Stimulated activated CD8-positive, alpha-beta memory T cell treated with anti-CD3 and anti-CD28 coated beads, Interleukin-4, amount 100 ng/mL, for 48 hours (primary cell): ENCODE measurements around the gene LLGL1.
A peak's percentile ranks its signal among the peaks of the same experiment; 100 is the strongest.

Source experiments
- DNase-seq: peaks from one replicate; pipeline ENCODE4 v3.0.0-alpha.2; 2020

The LLGL1 gene

DNA sequence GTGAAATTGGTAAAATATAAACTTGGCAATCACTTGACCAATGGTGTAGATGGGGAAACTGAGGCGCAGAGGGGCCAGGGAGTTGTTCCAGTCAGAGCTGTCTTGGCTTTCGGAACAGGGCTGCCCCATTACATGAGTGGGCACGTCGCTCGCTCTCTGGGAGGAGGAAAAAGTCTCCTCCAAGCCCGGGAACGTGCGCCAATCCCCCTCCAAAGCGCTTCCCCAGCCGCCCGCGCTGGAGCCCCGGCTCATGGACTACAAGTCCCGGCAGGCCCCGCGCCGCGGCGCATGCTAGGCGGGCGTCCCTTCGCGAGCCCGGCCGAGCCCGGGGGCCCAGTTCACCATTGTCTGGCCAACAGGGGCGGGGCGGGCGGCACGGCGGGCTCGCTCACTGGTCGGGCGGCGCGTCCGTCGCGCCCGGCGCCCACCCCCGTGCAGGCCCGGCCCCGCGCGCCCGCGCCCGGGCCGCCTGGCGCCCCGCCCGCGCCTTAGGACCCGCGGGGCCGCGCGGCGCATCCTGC is at the start of gene LLGL1:
Gene LLGL1, plus strand, starts transcription at position 515 of the 521 bp plus-strand sequence. CDS start 48 bp downstream, outside the sequence.
- peak; percentile 96 for DNase-seq

DNA sequence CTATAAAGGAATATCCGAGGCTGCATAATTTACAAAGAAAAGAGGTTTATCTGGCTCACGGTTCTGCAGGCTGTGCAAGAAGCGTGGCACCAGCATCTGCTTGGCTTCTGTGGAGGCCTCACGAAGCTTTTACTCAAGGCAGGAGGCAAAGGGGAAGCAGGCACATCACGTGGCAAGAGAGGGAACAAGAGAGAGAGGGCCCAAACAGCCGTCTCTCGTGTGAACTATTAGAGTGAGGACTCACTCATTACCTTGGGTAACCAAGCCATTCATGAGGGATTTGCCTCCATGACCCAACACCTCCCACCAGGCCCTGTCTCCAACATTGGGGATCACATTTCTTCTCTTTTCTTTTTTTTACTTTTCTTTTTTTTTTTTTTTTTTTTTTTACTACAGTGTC is 49.3 kb upstream of the LLGL1 start:
- DNase-seq, result no peak

DNA sequence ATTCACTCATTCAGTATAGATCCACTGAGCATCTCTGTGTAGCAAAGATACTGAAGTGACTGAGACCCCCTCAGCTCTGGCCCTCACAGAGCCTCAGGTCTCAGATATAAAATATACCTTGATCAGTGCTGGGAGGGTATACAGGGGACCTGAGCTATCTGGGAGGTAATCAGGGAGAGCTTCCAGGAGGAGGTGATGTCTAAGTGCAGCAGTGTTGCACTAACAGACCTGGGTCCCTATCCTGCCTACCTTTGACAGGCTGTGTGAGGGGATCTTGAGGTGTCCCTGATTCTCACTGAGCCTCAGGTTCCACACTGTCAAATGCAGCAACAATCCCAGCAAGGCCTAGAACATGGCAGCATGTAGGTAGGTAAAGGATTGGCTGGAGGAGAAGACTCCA is 48.3 kb upstream of the LLGL1 start:
- no peak for DNase-seq

DNA sequence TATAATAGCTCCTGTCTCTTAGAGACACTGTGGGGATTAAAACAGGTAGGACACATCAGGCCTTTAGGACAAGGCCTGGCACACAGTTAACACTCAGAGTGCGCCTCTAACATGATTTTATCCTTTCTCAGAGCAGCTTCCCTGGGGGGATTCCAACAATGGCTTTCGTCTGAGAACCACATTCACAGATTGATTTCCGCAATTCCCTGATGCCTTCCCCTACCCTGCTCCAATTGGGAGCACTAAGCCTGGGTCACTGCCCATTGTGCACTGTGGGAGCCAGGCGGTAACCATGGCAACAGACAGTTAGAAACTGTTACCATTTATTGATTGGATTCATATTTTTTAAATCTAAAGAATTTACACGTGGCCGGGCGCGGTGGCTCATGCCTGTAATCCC is 47.7 kb upstream of the LLGL1 start:
- DNase-seq, result no peak

DNA sequence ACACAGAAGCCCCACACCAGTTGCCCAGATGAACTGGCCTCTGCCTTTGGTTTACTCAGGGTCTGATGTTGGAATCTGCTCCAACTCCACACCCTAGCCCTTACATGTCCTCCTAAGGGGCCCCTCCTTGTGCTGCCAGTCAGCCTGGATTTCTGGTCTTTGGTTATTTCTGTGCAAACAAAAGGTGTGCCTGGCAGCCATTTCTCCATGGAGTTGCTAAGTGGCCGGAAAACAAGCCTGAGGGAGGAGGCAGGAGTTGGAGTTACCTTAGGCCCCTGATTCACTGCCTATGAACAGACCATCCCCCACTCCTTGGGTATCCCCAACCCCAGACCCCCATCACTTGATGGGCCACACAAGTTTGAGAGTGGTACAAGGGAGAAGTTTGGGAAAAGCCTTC is 46.2 kb upstream of the LLGL1 start:
- no peak for DNase-seq

DNA sequence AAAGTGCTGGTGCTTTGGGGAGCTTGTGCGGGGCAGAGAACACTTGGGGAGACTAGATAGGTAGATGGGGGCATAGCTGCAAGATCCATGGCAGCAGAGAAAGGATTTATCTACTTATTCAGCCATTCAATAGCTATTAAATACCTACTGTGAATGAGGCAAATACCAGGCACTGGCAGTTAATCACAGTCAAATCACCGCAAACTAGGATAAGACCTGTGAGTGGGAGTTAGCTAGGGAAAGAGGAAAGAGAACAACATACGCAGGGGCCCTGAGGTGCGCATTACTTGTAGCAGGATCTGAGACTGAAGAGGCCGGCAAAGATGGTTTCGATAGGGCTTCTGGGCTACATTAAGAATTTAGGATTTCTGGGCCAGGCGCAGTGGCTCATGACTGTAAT is 45.6 kb upstream of the LLGL1 start:
- DNase-seq, result no peak

DNA sequence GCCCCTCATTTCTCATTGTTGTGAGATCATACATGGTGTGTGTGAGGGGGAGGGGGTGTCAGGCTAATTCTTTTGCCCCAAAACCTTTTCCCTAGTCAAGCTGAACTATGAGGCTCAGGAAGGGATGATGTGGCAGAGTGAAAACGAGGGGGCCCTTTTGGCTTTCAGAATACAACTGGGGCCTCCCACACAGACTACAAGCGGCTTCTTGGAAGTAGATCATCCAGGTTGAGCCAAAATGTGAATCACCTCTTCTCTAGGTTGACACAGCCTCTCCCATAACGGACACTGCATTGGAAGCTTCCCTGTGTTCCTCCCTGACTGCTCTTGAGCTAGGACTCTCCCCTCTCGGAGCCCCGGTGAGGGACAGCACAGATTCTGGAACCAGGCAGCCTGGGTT is 44.1 kb upstream of the LLGL1 start:
- DNase-seq, result peak; percentile 75

DNA sequence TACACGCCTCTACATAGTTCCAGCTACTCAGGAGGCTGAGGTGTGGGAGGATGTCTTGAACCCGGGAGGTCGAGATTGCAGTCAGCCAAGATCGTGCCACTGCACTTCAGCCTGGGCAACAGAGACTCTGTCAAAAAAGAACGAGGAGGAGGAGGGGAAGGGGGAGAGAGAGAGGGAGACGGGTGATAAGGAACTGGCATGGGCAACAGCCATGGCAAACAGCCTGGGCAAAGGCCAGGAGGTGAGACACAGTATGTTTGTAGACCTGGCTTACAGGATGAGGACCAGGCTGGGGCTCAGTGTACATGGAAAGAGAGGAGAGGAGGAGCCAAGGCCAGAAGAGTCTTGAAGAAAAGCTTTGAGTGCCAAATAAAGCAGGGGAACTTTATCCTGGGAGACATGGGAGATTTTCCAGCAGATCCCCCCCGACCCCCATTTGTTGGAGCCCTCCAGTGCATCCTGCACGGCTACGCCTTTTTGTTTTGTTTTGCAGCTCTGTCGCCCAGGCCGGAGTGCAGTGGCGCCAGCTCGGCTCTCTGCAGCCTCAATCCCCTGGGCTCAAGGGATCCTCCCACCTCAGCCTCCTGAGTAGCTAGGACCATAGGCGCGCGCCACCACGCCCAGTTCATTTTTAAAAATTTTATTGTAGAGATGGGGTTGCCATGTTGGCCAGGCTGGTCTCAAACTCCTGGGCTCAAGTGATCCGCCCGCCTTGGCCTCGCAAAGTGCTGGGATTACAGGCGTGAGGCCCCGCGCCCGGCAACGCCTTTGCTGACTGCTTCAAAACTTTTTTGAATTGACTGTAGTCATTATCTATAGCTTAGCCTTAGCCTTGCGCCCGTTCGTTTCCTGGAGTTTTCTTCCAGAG is 43.1 kb upstream of the LLGL1 start:
- DNase-seq, result peak; percentile 41

DNA sequence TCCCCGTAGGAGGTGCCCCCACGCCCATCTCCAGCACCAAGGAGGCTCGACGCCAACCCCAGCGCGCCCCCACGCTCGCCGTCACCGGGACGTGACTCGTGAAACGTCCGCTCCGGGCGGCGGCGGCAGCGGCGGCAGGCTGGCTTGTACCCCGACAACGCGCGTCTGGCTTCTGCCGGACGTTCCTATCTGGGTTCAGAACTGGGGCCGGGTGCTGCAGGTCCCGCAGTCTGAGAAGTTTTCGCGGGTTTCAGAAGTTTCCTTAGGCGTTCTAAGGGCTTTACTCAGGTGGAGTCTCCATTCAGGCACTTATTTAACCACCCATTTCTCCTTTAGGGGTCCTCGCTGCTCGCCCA is 42.5 kb upstream of the LLGL1 start:
- DNase-seq, result peak; percentile 91

DNA sequence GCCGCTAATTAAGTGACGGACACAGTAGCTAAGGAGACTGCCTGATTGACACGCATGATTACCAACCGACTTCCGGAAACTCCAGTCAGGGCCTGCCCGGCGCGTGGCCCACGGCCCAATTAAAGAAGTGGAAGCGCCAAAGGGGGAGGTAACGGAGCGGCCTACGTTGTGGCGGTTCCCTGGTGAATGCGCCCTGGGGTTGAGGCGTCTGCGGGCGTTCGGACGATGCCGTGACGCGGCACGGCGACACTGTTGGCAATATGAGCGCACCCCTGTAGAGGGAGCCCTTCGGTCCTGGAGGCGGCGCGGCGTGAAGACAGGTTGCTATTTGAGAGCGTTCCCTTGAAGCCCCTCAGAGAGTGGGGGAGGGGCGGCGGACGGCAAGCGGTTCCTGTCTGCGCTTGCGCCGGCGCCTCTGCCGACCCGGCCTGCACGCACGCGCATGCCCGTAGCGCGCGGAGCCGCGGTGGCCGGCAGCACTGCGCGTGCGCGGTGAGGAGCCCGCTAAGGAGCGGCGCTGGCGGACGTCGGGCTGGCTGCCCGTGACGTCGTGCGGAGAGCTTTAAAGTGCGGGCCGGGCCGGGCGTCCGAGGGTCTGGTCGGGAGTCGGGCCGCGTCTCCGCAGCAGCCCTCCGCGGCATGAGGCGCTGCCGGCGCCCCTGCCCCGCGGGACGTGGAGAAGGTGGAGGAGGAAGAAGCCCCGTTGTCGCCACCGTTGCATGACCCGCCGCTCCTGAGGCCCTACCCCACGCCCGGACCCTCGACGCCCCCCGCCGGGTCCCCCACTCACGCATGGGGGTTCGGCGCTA is 41.9 kb upstream of the LLGL1 start, which contains the start of gene ALKBH5:
Gene ALKBH5, plus strand, starts transcription at position 495 of the 809 bp plus-strand sequence. CDS start 416 bp downstream, outside the sequence.
- DNase-seq, result peak; percentile 98

DNA sequence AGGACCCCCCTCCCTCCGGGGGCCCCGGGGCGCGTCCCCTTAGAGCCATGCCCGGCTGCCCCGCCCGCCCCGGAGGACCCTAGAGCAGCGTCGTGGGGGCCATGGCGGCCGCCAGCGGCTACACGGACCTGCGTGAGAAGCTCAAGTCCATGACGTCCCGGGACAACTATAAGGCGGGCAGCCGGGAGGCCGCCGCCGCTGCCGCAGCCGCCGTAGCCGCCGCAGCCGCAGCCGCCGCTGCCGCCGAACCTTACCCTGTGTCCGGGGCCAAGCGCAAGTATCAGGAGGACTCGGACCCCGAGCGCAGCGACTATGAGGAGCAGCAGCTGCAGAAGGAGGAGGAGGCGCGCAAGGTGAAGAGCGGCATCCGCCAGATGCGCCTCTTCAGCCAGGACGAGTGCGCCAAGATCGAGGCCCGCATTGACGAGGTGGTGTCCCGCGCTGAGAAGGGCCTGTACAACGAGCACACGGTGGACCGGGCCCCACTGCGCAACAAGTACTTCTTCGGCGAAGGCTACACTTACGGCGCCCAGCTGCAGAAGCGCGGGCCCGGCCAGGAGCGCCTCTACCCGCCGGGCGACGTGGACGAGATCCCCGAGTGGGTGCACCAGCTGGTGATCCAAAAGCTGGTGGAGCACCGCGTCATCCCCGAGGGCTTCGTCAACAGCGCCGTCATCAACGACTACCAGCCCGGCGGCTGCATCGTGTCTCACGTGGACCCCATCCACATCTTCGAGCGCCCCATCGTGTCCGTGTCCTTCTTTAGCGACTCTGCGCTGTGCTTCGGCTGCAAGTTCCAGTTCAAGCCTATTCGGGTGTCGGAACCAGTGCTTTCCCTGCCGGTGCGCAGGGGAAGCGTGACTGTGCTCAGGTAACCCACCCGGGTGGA is 41.0 kb upstream of the LLGL1 start:
- DNase-seq, result peak; percentile 78

DNA sequence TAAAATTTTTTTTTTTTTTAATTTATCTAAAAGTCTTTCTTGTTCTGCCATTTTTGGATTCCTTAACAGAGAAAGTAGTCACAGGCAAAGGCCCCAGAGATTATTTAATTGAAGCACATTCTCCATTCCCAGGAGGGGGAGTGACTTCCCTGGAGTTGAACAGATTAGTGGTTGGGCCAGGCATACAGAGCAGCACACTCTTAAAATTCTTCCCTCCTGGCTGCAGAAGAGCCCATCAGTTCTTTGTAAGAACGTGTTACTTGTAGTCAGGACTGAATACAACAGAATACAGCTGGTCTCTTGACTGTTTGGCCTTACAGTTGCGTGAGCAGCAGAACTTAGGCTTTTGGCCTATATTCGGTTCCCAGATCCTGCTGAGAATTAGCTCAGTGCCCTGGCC is 40.0 kb upstream of the LLGL1 start:
- DNase-seq, result no peak

DNA sequence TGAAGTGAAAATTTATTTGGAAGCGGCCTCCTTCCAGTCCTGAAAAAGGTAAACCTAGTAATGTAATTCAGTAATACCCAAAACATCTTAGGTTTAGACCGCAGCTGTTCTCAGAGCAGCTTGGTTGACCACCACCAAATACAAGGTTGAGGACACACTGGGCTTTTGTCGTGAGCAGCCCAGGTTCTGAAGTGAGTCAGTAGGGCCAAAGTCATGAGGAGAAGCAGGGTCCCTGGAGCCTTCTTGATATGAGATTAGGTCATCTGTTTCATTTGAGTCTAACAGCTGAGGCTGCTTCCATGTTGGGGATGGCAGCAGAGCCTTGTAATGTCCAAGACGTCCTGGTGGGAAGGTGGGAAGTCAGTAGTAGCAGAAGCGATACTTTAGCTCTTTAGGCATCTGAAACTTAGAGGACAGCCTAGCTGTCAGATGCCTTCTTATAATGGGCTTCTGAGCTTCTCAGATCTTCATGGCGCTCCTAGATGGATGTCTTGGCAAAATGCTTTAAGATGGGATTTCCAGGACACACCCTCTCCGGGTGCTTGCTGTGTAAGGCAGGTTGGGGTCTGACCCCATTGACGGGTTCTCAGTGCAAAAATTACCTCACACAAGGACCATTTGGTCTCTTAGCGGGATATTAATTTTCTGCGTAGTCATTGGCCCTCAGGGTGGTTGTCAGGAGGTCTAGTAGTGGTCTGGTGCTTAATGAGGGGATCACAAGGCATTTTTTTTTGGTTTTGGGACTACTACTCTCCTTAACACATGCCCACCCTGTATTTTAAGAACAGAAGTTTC is 39.4 kb upstream of the LLGL1 start:
- DNase-seq, result no peak

DNA sequence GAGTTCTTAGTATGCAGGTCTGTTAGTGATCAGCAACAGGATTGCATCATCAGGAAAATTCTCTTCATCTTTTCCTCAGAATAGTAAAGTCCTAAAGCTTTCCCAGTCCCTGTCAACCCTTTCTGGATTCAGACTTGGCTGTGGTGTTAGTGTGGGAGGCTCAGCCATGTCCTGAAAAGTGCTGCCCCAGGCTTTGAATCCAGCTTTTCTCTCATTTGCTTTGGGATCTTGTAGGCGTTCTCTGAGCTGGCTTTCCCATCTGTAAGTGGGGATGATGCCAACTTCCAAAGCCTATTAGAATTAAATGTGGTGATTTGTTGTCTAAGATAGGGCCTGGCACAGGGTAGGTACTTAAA is 38.8 kb upstream of the LLGL1 start:
- DNase-seq, result no peak

DNA sequence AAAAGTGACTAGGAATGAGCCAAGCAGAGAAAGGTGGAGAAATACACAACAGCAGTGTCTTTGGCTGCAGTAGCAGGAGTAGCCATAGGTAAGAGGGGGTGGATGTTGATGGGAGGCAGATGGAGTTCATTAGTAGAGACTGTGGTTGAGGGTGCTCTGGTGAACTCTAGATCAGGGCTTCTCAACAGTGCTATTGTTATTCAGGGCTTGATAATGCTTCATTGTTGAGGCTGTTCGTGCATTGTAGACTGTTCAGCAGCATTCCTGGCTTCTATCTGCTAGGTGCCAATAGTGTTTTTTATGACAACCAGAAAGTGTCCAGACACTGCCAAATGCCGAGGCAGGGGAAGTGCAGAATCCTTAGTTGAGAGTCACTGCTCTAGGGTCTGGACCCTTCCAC is 38.2 kb upstream of the LLGL1 start:
- no peak for DNase-seq

DNA sequence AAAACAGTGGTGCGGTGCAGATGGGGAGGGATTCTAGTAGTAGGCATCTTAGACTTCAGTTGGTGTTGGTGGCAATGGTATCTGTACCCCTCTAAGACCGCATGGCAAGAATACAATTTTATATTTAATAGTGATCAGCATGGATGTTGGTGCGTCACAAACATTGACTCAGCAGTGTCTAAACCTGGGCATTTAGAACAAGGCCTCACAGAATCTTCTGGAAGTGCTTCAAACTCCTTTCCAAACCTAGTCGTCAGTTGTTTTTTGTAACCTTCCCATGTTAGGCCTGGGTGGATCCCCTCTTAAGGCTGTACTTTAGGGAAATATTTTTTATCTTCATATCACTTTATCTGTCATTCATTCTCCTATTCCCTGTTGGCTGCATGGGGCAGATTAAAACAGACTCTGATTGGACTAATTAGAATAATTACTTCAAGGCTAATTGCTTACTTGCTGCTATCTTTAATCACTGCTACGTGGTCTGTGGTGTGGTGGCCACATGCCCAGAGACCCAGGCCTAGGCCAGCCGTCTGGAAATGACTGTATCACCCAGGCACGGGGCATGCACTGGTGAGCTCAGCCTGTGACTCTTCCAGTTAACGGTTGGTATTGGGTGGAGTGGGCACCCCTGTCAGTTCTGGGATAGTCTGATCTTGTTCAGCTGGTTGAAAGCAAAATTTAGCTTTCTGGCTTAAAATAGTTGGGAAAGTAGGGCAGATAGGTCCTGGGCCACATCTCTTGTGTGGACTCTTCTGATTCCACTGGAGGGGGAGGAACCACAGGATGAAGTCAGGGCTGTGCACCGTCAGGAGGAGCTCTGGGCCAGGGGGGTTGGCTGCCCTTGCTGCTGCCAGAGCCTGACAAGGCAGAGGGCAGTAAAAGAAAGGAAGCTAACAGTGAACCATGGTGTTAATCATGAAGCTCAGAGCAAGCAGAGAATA is 37.3 kb upstream of the LLGL1 start:
- DNase-seq, result peak; percentile 55

DNA sequence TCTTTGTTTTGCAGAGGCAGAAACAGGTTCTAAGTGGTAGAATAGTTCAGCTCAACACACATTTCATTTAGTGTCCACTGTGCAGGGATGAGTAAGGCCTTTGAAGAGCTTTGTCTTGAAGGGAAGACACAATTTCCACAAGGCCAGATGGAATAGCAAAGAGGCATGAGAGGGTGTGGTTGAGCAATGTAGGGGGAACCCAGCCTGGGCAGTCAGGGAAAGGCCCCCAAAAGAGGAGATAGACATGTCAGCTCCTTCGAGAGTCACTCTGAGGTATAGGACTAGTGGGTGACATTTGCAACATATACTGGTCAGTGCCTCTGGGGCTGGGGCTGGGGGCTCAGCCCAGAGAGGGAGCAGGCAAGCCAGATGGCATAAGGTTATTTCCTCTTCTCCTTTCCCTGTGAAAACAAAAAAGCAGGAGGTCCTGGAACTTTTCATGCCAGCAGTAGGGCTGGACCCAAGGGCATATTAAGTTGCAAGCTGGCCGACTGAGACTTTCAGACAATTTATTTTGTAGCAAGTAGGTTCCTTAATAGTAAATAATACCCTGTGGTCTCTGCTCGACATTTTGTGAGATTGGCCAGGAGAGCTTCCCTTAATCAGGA is 34.7 kb upstream of the LLGL1 start:
- DNase-seq, result no peak

DNA sequence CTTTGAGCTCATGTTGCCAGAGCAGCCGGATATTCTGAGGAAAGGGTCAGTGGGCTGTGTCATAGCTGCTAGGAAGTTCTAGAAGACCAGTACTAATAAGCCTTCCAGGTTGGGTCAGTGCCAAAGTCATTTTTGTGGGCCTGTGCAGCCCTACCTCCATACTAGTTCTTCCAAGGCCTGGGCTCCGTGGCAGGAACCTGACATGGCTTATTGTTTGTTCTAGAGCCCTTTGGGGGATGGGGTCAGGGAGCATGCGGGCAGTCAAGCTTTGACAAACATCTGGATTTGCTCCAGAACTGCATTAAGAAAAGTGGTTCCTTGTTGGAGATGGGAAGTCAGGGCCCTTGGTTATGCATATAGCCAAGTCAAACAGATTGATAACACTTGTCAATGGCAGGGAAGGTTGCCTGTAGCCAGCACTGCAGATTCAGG is 34.2 kb upstream of the LLGL1 start:
- no peak for DNase-seq

DNA sequence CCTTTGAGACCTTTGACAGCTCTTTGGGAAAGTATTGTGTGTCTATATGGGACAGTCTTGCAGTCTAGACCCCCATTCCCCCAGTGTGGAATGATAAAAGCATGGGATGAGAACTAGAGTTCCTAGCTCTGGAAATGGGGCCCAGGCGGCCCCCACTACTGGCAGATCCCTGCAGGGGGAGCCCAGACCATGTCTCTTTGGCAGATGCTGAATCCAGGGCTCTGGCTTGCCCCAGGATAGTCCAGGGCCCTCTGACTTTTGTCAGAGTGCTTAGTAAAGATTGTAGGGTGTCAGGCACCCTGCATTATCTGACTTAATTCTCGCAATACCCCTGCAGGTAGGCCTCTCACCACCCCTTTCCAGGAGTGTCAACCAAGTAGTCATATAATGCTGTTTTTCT is 33.5 kb upstream of the LLGL1 start:
- DNase-seq, result no peak

DNA sequence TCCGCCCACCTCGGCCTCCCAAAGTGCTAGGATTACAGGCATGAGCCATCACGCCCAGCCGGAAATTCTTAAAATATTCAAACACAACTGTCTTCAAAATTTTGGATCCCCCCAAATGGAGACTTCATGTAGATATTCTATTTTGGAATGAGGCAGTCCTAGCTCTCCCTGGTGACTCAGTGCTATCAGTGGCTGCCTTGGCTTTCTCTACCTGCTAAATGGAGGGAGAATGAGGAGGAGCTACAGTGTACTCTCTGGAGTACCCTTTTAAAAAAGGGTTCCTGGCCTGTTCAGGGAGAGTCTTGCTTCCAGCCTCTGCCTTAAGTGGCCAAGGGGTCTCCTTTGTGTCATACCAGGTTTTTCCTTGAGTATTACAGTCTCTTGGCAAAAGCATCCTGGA is 31.0 kb upstream of the LLGL1 start:
- DNase-seq, result no peak
